K562 (cell line): ENCODE results near the gene GMDS. TPM values are rescaled to one million over a fixed set of nuclear protein-coding genes. Genes with fewer than 3 reads are reported as not detected.

Experiments
- ATAC-seq: fragments of 200-7000 bp; cut with Tn5 transposase; 3 replicates; pipeline ENCODE4 v1.9.1; 2020; ENCODE audit warnings: moderate library complexity
- BruUV-seq: library from RNA; stranded (reverse); fragments of 400-500 nt; replicated peaks from 2 replicates; lab custom pipeline; 2021; lab: Mats Ljungman, UMichigan
- CTCF ChIA-PET: fragments of 300-600 bp; formaldehyde crosslinking; extraction: SDS; loops from one replicate; lab custom pipeline; 2021; ENCODE audit warnings: low intra/inter-chr PET ratio; lab: Yijun Ruan, JAX
- POLR2A ChIA-PET: fragments of 300-600, 350-650 bp; sonication (Branson Sonifier 250); formaldehyde crosslinking; extraction: SDS; loops from one replicate; lab custom pipeline; 2021; ENCODE audit warnings: antibody characterized with exemption, inconsistent platforms; lab: Yijun Ruan, JAX
- DNase-seq, 4 experiments: peaks; one replicate each; pipeline versions ENCODE4 v3.0.0 to v3.0.0-alpha.2; 2011 to 2018; ENCODE audit warnings: low spot score in 3 of 4, mixed read lengths in 3 of 4; ENCODE audit errors: extremely low read depth in 1 of 4
- FAIRE-seq: peaks from 2 replicates; lab custom pipeline; 2011; peaks lifted over from hg19 to GRCh38; lab: Jason Lieb, UNC
- H2AFZ ChIP-seq: 2 replicates; pipeline ENCODE4 v1.6.0; 2011; ENCODE audit warnings: low read depth, low read length, control low read depth, inconsistent platforms
- H3K27ac ChIP-seq: fragments of 200-600 bp; 3 replicates; pipeline ENCODE4 v1.8.0; 2011; ENCODE audit warnings: low read depth, mild to moderate bottlenecking, control low read depth, inconsistent platforms, low read length, moderate library complexity, mixed read lengths; ENCODE audit errors: extremely low read depth
- H3K27me3 ChIP-seq, 2 experiments: fragments of 300-600 bp in 1 of 2; 2 replicates in 1 of 2; 3 replicates in 1 of 2; pipeline versions ENCODE4 v1.6.0 to v1.8.0; 2011; ENCODE audit warnings: inconsistent platforms in 2 of 2, low read length in 2 of 2, mild to moderate bottlenecking in 1 of 2, mixed read lengths in 1 of 2, moderate library complexity in 1 of 2; ENCODE audit not compliant: control insufficient read depth in 2 of 2, insufficient read depth in 2 of 2
- H3K36me3 ChIP-seq: fragments of 300-600 bp; 3 replicates; pipeline ENCODE4 v1.8.0; 2011; ENCODE audit warnings: mild to moderate bottlenecking, low read length, inconsistent platforms; ENCODE audit not compliant: control insufficient read depth, insufficient read depth
- H3K4me1 ChIP-seq, 2 experiments: fragments of 200-600 bp in 1 of 2; replicated peaks in 1 of 2; 2 replicates in 1 of 2; 3 replicates in 1 of 2; pipeline versions ENCODE4 v1.5.1 to v1.8.0; 2011; ENCODE audit warnings: inconsistent platforms in 2 of 2, low read length in 2 of 2, mild to moderate bottlenecking in 1 of 2, mixed read lengths in 1 of 2, moderate library complexity in 1 of 2; ENCODE audit not compliant: control insufficient read depth in 2 of 2, insufficient read depth in 2 of 2
- H3K4me2 ChIP-seq: 2 replicates; pipeline ENCODE4 v1.6.1; 2011; ENCODE audit warnings: low read length, control low read depth, inconsistent platforms, mixed read lengths; ENCODE audit not compliant: insufficient read depth
- H3K4me3 ChIP-seq: fragments of 200-600 bp; sonication (generic), shearing (Covaris generic); 2 replicates; pipeline ENCODE4 v1.5.1; 2016; ENCODE audit warnings: control low read depth, inconsistent platforms
- H3K79me2 ChIP-seq: fragments of 200-600 bp; 3 replicates; pipeline ENCODE4 v1.8.0; 2011; ENCODE audit warnings: low read length, inconsistent platforms; ENCODE audit not compliant: control insufficient read depth, insufficient read depth
- H3K9ac ChIP-seq, 2 experiments: 2 replicates each; pipeline versions ENCODE4 v1.6.0 to v1.6.1; 2011; ENCODE audit warnings: low read depth in 2 of 2, low read length in 2 of 2, control low read depth in 1 of 2, inconsistent platforms in 1 of 2, mild to moderate bottlenecking in 1 of 2, mixed read lengths in 1 of 2; ENCODE audit not compliant: insufficient read depth in 1 of 2
- H3K9me1 ChIP-seq: one replicate; pipeline ENCODE4 v1.6.0; 2011; ENCODE audit warnings: inconsistent platforms, mild to moderate bottlenecking, low read length, moderate library complexity; ENCODE audit not compliant: control insufficient read depth, insufficient read depth
- H3K9me3 ChIP-seq: replicated peaks from 2 replicates; pipeline ENCODE4 v1.5.1; 2011; ENCODE audit warnings: low read depth, low read length, inconsistent platforms; ENCODE audit not compliant: control insufficient read depth, insufficient read depth
- H4K20me1 ChIP-seq: replicated peaks from 2 replicates; pipeline ENCODE4 v1.6.1; 2011; ENCODE audit warnings: low read length, inconsistent platforms, mixed read lengths; ENCODE audit not compliant: control insufficient read depth, insufficient read depth
- ATF7 ChIP-seq: fragments of 450-650 bp; IDR thresholded peaks from 2 replicates; pipeline ENCODE4 v1.7.1; 2014; ENCODE audit warnings: mild to moderate bottlenecking, moderate library complexity
- DIDO1 ChIP-seq: fragments of 450-650 bp; IDR thresholded peaks from 2 replicates; pipeline ENCODE4 v1.6.1; 2016; ENCODE audit warnings: low read depth, missing biosample characterization, missing genetic modification characterization
- LARP7 ChIP-seq: fragments of 450-650 bp; IDR thresholded peaks from 2 replicates; pipeline ENCODE4 v1.6.1; 2016
- MLX ChIP-seq, 2 experiments: fragments of 450-650 bp in 1 of 2; sonication (generic) in 1 of 2; formaldehyde crosslinking; conservative IDR thresholded peaks; 2 replicates each; pipeline versions ENCODE4 v1.4.0 to v1.8.1; 2020 to 2022; ENCODE audit warnings: mild to moderate bottlenecking in 1 of 2, missing genetic modification reagents in 1 of 2
- RBM39 ChIP-seq: fragments of 200-400 bp; formaldehyde crosslinking; optimal IDR thresholded peaks from 2 replicates; pipeline ENCODE3; 2018; ENCODE audit warnings: low read depth, low read length
- SIN3A ChIP-seq, 2 experiments: fragments of 150-350 bp in 1 of 2; IDR thresholded peaks; 2 replicates each; pipeline ENCODE4 v1.6.1; 2011 to 2016; ENCODE audit warnings: borderline replicate concordance in 2 of 2, low read depth in 2 of 2, low read length in 2 of 2, mild to moderate bottlenecking in 2 of 2, moderate library complexity in 2 of 2; ENCODE audit not compliant: control insufficient read depth in 1 of 2
- SREBF1 ChIP-seq: fragments of 150-350 bp; IDR thresholded peaks from 2 replicates; pipeline ENCODE4 v1.6.1; 2014; ENCODE audit warnings: antibody characterized with exemption, low read depth, low read length, borderline replicate concordance
- SUPT5H ChIP-seq: fragments of 450-650 bp; IDR thresholded peaks from 2 replicates; pipeline ENCODE4 v1.6.1; 2016
- ZNF165 ChIP-seq: fragments of 250-450 bp; sonication (Bioruptor Pico); IDR thresholded peaks from 2 replicates; pipeline ENCODE4 v1.4.0; 2020; ENCODE audit warnings: borderline replicate concordance
- ZNF668 ChIP-seq: fragments of 250-450 bp; sonication (Bioruptor Pico); IDR thresholded peaks from 2 replicates; pipeline ENCODE4 v1.8.0; 2022; ENCODE audit warnings: mild to moderate bottlenecking, inconsistent platforms
- ZNF707 ChIP-seq: fragments of 250-450 bp; sonication (Bioruptor Pico); conservative IDR thresholded peaks from 2 replicates; pipeline ENCODE4 v1.8.0; 2022; ENCODE audit warnings: inconsistent platforms, mild to moderate bottlenecking, moderate library complexity
- WGBS: fragments of 100-300 bp; shearing (Covaris generic); methylation state at CpG from one replicate; pipeline ENCODE4 v1.1.6; 2016; ENCODE audit warnings: low coverage, mixed read lengths; ENCODE audit not compliant: insufficient coverage; ENCODE audit errors: missing lambda C conversion rate; 5-methylcytosine and 5-hydroxymethylcytosine counted together
- in situ Hi-C: fragments of 300-500 bp; cut with MboI; formaldehyde crosslinking; loops from 4 replicates; pipeline ENCODE4 v1.15.0; 2018; ENCODE audit warnings: inconsistent platforms, mixed read lengths
- intact Hi-C: fragments of 100-400 bp; cut with micrococcal nuclease; formaldehyde crosslinking; loops from 2 replicates; pipeline ENCODE4 v1.14.2; 2022
- polyA plus RNA-seq, 8 experiments: library from polyadenylated mRNA; depleted of rRNA in 4 of 8; stranded (reverse) in 5 of 8; unstranded in 3 of 8; fragments of >200 nt; fragmentation: Nextera tagmentation in 2 of 8; fragmentation: Illumina TruSeq in 1 of 8; extraction: Ambion mirVana in 2 of 8; extraction: Trizol in 1 of 8; gene quantifications; 2 replicates each; pipeline versions ENCODE4 v1.2.1 to v1.2.3, GENCODE V29; 2011 to 2014; ENCODE audit warnings: inconsistent platforms in 1 of 8, missing spikeins in 1 of 8
- total RNA-seq, 7 experiments: library from RNA; depleted of rRNA in 6 of 7; stranded (reverse); fragments of >200 nt in 6 of 7; fragmentation: Illumina TruSeq in 2 of 7; extraction: Trizol in 2 of 7; gene quantifications; 2 replicates each; pipeline versions ENCODE4 v1.2.1 to v1.2.3, GENCODE V29; 2011 to 2021; ENCODE audit warnings: low replicate concordance in 1 of 7
- TF ChIP-seq, protein P1 (sequence below): sonication (generic); formaldehyde crosslinking; IDR thresholded peaks from 2 replicates; pipeline ENCODE4 v1.8.0; 2022; ENCODE audit warnings: mild to moderate bottlenecking, missing genetic modification reagents

Gene GMDS
- total and polyA plus RNA-seq, 9 of the 15 experiments (the other 6 are each of a cell fraction or from before 2014, with no cell fraction given), result 0.48 to 31.8 (median 13.4) TPM

- CTCF ChIA-PET, result interaction anchor here (0.7 kb wide), 1 partner anchor 24 kb away, joined by 9 read pairs; no protein-coding TSS in a partner anchor
- POLR2A ChIA-PET, result no interaction called here
Observed at GRCh38 chr6:2266841-2267240, 21.4 kb upstream of the GMDS start.

More at GRCh38 chr6:2266841-2267240, 21.4 kb upstream of the GMDS start:
- no peak overlapping the region for H3K4me2 ChIP-seq
- H3K27me3 ChIP-seq, result no peaks in the 10 kb centered on the region
- H3K79me2 ChIP-seq, result no peaks in the 10 kb centered on the region
- H2AFZ ChIP-seq, result no peak overlapping the region
- H3K4me1 ChIP-seq, result no peaks in the 10 kb centered on the region
- ATAC-seq (no peak), FAIRE-seq (no peak), DNase-seq (no peak)
- intact Hi-C loops (no loop called here), in situ Hi-C loops (no loop called here)
- no peak for TF ChIP-seq LARP7
- no peak for TF ChIP-seq DIDO1 (tag)
- TF ChIP-seq ZNF668, result no peak
- no peak for TF ChIP-seq ATF7
- TF ChIP-seq MLX (CRISPR knock-in tag; conservative IDR thresholded peaks at IDR 0.05), result no peak
- no peak for TF ChIP-seq SREBF1
- no peak for TF ChIP-seq SUPT5H
- no peak for TF ChIP-seq ZNF165 (CRISPR knock-in tag)
- TF ChIP-seq, protein P1, sequence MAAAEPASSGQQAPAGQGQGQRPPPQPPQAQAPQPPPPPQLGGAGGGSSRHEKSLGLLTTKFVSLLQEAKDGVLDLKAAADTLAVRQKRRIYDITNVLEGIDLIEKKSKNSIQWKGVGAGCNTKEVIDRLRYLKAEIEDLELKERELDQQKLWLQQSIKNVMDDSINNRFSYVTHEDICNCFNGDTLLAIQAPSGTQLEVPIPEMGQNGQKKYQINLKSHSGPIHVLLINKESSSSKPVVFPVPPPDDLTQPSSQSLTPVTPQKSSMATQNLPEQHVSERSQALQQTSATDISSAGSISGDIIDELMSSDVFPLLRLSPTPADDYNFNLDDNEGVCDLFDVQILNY (CRISPR knock-in tag), result no peak
- TF ChIP-seq RBM39, result no peak
- no peak for TF ChIP-seq ZNF707 (CRISPR knock-in tag)
- no peak for TF ChIP-seq SIN3A (IDR thresholded peaks at IDR 0.05; ENCODE audit: borderline replicate concordance in 2 of 2, control insufficient read depth in 1 of 2, low read depth in 2 of 2, low read length in 2 of 2)
- H3K36me3 ChIP-seq, result no peaks in the 10 kb centered on the region
- no peaks in the 10 kb centered on the region for H3K9me3 ChIP-seq
- WGBS, result 13% methylated on average over 1 of the region's 1 CpG
- no peak overlapping the region for H3K27ac ChIP-seq
- H3K9me1 ChIP-seq, result no peaks in the 10 kb centered on the region
- no peak overlapping the region for H3K4me3 ChIP-seq
- no peak overlapping the region for H3K9ac ChIP-seq
- H4K20me1 ChIP-seq, result no peaks in the 10 kb centered on the region
- BruUV-seq, result no TSS peak
